HCT116 (cell line): Measurements from ENCODE around the gene MCF2L2.

Source experiments
- CEBPB ChIP-seq: IDR thresholded peaks from 2 replicates; pipeline ENCODE4 v1.6.1; 2012; ENCODE audit warnings: low read depth
- EGR1 ChIP-seq: IDR thresholded peaks from 2 replicates; pipeline ENCODE4 v1.6.1; 2012; ENCODE audit warnings: low read depth
- EZH2 ChIP-seq: fragments of 200-600 bp; sonication (generic); IDR thresholded peaks from 2 replicates; pipeline ENCODE4 v1.6.1; 2017; ENCODE audit warnings: antibody characterized with exemption, mixed run types
- FOSL1 ChIP-seq: IDR thresholded peaks from 2 replicates; pipeline ENCODE4 v1.6.1; 2012; ENCODE audit warnings: low read depth
- POLR2A ChIP-seq: IDR thresholded peaks from 2 replicates; pipeline ENCODE4 v1.7.0; 2011; ENCODE audit warnings: borderline replicate concordance; ENCODE audit not compliant: insufficient read depth, insufficient read length; ENCODE audit errors: extremely low read depth
- POLR2AphosphoS5 ChIP-seq: IDR thresholded peaks from 2 replicates; pipeline ENCODE4 v1.6.1; 2011; ENCODE audit warnings: mild to moderate bottlenecking, low read depth, low read length, moderate library complexity
- RAD21 ChIP-seq: IDR thresholded peaks from 2 replicates; pipeline ENCODE4 v1.6.1; 2012; ENCODE audit warnings: low read depth, mild to moderate bottlenecking
- SIN3A ChIP-seq: IDR thresholded peaks from 2 replicates; pipeline ENCODE4 v1.6.1; 2012; ENCODE audit warnings: low read depth
- SP1 ChIP-seq: IDR thresholded peaks from 2 replicates; pipeline ENCODE4 v1.6.1; 2012; ENCODE audit warnings: low read depth
- TCF7L2 ChIP-seq: IDR thresholded peaks from 2 replicates; pipeline ENCODE4 v1.7.0; 2011; ENCODE audit warnings: borderline replicate concordance, inconsistent platforms; ENCODE audit not compliant: insufficient read depth, insufficient read length; ENCODE audit errors: extremely low read depth
- YY1 ChIP-seq: IDR thresholded peaks from 2 replicates; pipeline ENCODE4 v1.6.1; 2011; ENCODE audit warnings: low read length, low read depth, moderate library complexity, mild to moderate bottlenecking; ENCODE audit not compliant: insufficient replicate concordance; ENCODE audit errors: extremely low read depth
- ZNF274 ChIP-seq: fragments of 200-500 bp; sonication (Bioruptor generic); IDR thresholded peaks from 2 replicates; pipeline ENCODE4 v1.6.1; 2014; ENCODE audit warnings: mild to moderate bottlenecking, low read depth, low read length, inconsistent platforms
- TF ChIP-seq, protein P1 (sequence below), 3 experiments: fragments of 200-600 bp in 1 of 3; sonication (generic) in 1 of 3; IDR thresholded peaks in 2 of 3; conservative IDR thresholded peaks in 1 of 3; 2 replicates each; pipeline ENCODE4 v1.5.1; 2012 to 2017; ENCODE audit warnings: low read depth in 2 of 3, low read length in 2 of 3, antibody characterized with exemption in 1 of 3, borderline replicate concordance in 1 of 3, control low read depth in 1 of 3, mild to moderate bottlenecking in 1 of 3, mixed read lengths in 1 of 3, mixed run types in 1 of 3, moderate library complexity in 1 of 3; ENCODE audit not compliant: insufficient read depth in 1 of 3

- TF ChIP-seq, protein P1, sequence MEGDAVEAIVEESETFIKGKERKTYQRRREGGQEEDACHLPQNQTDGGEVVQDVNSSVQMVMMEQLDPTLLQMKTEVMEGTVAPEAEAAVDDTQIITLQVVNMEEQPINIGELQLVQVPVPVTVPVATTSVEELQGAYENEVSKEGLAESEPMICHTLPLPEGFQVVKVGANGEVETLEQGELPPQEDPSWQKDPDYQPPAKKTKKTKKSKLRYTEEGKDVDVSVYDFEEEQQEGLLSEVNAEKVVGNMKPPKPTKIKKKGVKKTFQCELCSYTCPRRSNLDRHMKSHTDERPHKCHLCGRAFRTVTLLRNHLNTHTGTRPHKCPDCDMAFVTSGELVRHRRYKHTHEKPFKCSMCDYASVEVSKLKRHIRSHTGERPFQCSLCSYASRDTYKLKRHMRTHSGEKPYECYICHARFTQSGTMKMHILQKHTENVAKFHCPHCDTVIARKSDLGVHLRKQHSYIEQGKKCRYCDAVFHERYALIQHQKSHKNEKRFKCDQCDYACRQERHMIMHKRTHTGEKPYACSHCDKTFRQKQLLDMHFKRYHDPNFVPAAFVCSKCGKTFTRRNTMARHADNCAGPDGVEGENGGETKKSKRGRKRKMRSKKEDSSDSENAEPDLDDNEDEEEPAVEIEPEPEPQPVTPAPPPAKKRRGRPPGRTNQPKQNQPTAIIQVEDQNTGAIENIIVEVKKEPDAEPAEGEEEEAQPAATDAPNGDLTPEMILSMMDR (IDR thresholded peaks at IDR 0.05 in 2 of 3, conservative IDR thresholded peaks at IDR 0.05 in 1 of 3; ENCODE audit: borderline replicate concordance in 1 of 3, insufficient read depth in 1 of 3, low read depth in 2 of 3, low read length in 2 of 3) = no peak
- TF ChIP-seq EZH2 (no peak), YY1 (no peak), POLR2A (no peak), POLR2AphosphoS5 (no peak), TCF7L2 (no peak), FOSL1 (no peak), EGR1 (no peak), SIN3A (no peak), SP1 (no peak), ZNF274 (no peak), CEBPB (no peak), RAD21 (no peak)
Observed at GRCh38 chr3:183218826-183219225, 209.6 kb downstream of the MCF2L2 start.
